Measurements from ENCODE around the gene ACTR2. TPM values are rescaled to one million over a fixed set of nuclear protein-coding genes. Genes with fewer than 3 reads are reported as not detected.

Gene ACTR2
- total RNA-seq, 1 donor: 115 TPM

GRCh38 chr2:65193446-65193845 is 34.2 kb upstream of the ACTR2 start:
- no peak for DNase-seq (ENCODE audit: low read depth)
- H3K4me3 ChIP-seq (ENCODE audit: low read depth, low read length): no peak overlapping the region

GRCh38 chr2:65198737-65199136 is 28.9 kb upstream of the ACTR2 start:
- no peak overlapping the region for H3K4me3 ChIP-seq (ENCODE audit: low read depth, low read length)
- TF ChIP-seq CTCF (IDR thresholded peaks at IDR 0.05; ENCODE audit: insufficient read depth, low read depth, low read length): no peak
- DNase-seq (ENCODE audit: low read depth): no peak

More at GRCh38 chr2:65193446-65193845, 34.2 kb upstream of the ACTR2 start:
- no peak for TF ChIP-seq CTCF (IDR thresholded peaks at IDR 0.05; ENCODE audit: insufficient read depth, low read depth, low read length)

- no peak for TF ChIP-seq CTCF (IDR thresholded peaks at IDR 0.05; ENCODE audit: insufficient read depth, low read depth, low read length)
- no peak for DNase-seq (ENCODE audit: low read depth)
- H3K4me3 ChIP-seq (ENCODE audit: low read depth, low read length): no peak overlapping the region
Measured at GRCh38 chr2:65199166-65199565, 28.5 kb upstream of the ACTR2 start.

- no peak for TF ChIP-seq CTCF (IDR thresholded peaks at IDR 0.05; ENCODE audit: insufficient read depth, low read depth, low read length)
- DNase-seq (ENCODE audit: low read depth): no peak
- H3K4me3 ChIP-seq (ENCODE audit: low read depth, low read length): no peak overlapping the region
Measured at GRCh38 chr2:65199891-65200290, 27.7 kb upstream of the ACTR2 start.

- TF ChIP-seq CTCF (IDR thresholded peaks at IDR 0.05; ENCODE audit: insufficient read depth, low read depth, low read length): no peak
- peak; percentile 22 for DNase-seq (ENCODE audit: low read depth)
- peak overlapping the region; percentile 37 for H3K4me3 ChIP-seq (ENCODE audit: low read depth, low read length)
Measured at GRCh38 chr2:65204461-65205210, 23.0 kb upstream of the ACTR2 start.

GRCh38 chr2:65212115-65212514 is 15.5 kb upstream of the ACTR2 start:
- no peak overlapping the region for H3K4me3 ChIP-seq (ENCODE audit: low read depth, low read length)
- no peak for DNase-seq (ENCODE audit: low read depth)
- no peak for TF ChIP-seq CTCF (IDR thresholded peaks at IDR 0.05; ENCODE audit: insufficient read depth, low read depth, low read length)

GRCh38 chr2:65212619-65213018 is 15.0 kb upstream of the ACTR2 start:
- no peak for TF ChIP-seq CTCF (IDR thresholded peaks at IDR 0.05; ENCODE audit: insufficient read depth, low read depth, low read length)
- H3K4me3 ChIP-seq (ENCODE audit: low read depth, low read length): no peak overlapping the region
- DNase-seq (ENCODE audit: low read depth): no peak

All from fibroblast of villous mesenchyme (primary cell).